ENCODE measurements around the gene C5. TPM values are rescaled to one million over a fixed set of nuclear protein-coding genes. Genes with fewer than 3 reads are reported as not detected.
A peak's percentile ranks its signal among the peaks of the same experiment; 100 is the strongest.

Gene C5
- total RNA-seq, 2 experiments from 2014 or later: 1.9 to 3.4 TPM

- Mint-ChIP-seq H3K27ac (peak overlapping the region; percentile 0), H3K27me3 (no peaks in the 10 kb centered on the region), H3K36me3 (ENCODE audit: low read depth) (no peaks in the 10 kb centered on the region), H3K4me3 (peak overlapping the region; percentile 97), H3K9me3 (peaks cover 5% of the 10 kb centered on the region), H3K4me1 (ENCODE audit: low read depth) (peaks cover 39% of the 10 kb centered on the region)
- intact Hi-C loops (cut with micrococcal nuclease): loop anchor here (5.0 kb wide), 3 partner anchors 49 to 316 kb away; no protein-coding TSS in a partner anchor
- DNase-seq: no peak
- no peak for ATAC-seq
- POLR2A ChIA-PET: interaction anchor here (0.9 kb wide), 1 partner anchor 173 kb away, joined by 3 read pairs; no protein-coding TSS in a partner anchor
- TF ChIP-seq CTCF (IDR thresholded peaks at IDR 0.05): no peak
- CTCF ChIA-PET: interaction anchor here (0.9 to 5.3 kb wide), 4 partner anchors 12 to 317 kb away, joined by 4 to 41 read pairs (median 12); no protein-coding TSS in a partner anchor
Observed at GRCh38 chr9:121073038-121073437, 23.0 kb upstream of the C5 start.

GRCh38 chr9:121071756-121072421 lies 21.8 kb upstream of the C5 start:
- POLR2A ChIA-PET: interaction anchor here (0.8 to 1.3 kb wide), 3 partner anchors 138 to 176 kb away, joined by 3 read pairs; no protein-coding TSS in a partner anchor
- H3K9me3 Mint-ChIP-seq: peaks cover 9% of the 10 kb centered on the region
- peaks cover 40% of the 10 kb centered on the region for H3K4me1 Mint-ChIP-seq (ENCODE audit: low read depth)
- peak overlapping the region; percentile 87 for H3K27ac Mint-ChIP-seq
- peak; percentile 10 for ATAC-seq
- peaks cover 7% of the 10 kb centered on the region for H3K36me3 Mint-ChIP-seq (ENCODE audit: low read depth)
- peak overlapping the region; percentile 97 for H3K4me3 Mint-ChIP-seq
- TF ChIP-seq CTCF (IDR thresholded peaks at IDR 0.05): peak; percentile 59
- CTCF ChIA-PET: interaction anchor here (0.6 to 5.3 kb wide), 10 partner anchors 11 to 316 kb away, joined by 3 to 41 read pairs (median 5); no protein-coding TSS in a partner anchor
- intact Hi-C loops (cut with micrococcal nuclease): loop anchor here (5.0 kb wide), 3 partner anchors 50 to 315 kb away; no protein-coding TSS in a partner anchor
- DNase-seq: peak; percentile 59
- no peaks in the 10 kb centered on the region for H3K27me3 Mint-ChIP-seq

- peak overlapping the region; percentile 97 for H3K4me3 Mint-ChIP-seq
- peaks cover 35% of the 10 kb centered on the region for H3K4me1 Mint-ChIP-seq (ENCODE audit: low read depth)
- no peak for ATAC-seq
- DNase-seq: peak; percentile 29
- peaks cover 9% of the 10 kb centered on the region for H3K36me3 Mint-ChIP-seq (ENCODE audit: low read depth)
- TF ChIP-seq CTCF (IDR thresholded peaks at IDR 0.05): no peak
- intact Hi-C loops (cut with micrococcal nuclease): loop anchor here (5.0 kb wide), 3 partner anchors 51 to 314 kb away; no protein-coding TSS in a partner anchor
- ChIA-PET CTCF (interaction anchor here (0.6 to 5.3 kb wide), 9 partner anchors 10 to 305 kb away, joined by 3 to 41 read pairs (median 3); no protein-coding TSS in a partner anchor), POLR2A (interaction anchor here (0.8 to 1.3 kb wide), 3 partner anchors 138 to 175 kb away, joined by 3 read pairs; no protein-coding TSS in a partner anchor)
- peaks cover 9% of the 10 kb centered on the region for H3K9me3 Mint-ChIP-seq
- peak overlapping the region; percentile 87 for H3K27ac Mint-ChIP-seq
- H3K27me3 Mint-ChIP-seq: no peaks in the 10 kb centered on the region
Observed at GRCh38 chr9:121071370-121071755, 21.3 kb upstream of the C5 start.

- Mint-ChIP-seq H3K27ac (no peak overlapping the region), H3K27me3 (no peaks in the 10 kb centered on the region), H3K4me3 (no peak overlapping the region), H3K36me3 (ENCODE audit: low read depth) (peaks cover 9% of the 10 kb centered on the region), H3K4me1 (ENCODE audit: low read depth) (peaks cover 28% of the 10 kb centered on the region), H3K9me3 (peaks cover 9% of the 10 kb centered on the region)
- DNase-seq (no peak), ATAC-seq (no peak)
- ChIA-PET CTCF (interaction anchor here (1.4 to 5.3 kb wide), 2 partner anchors 8 to 12 kb away, joined by 3 to 41 read pairs; no protein-coding TSS in a partner anchor), POLR2A (no interaction called here)
- no peak for TF ChIP-seq CTCF (IDR thresholded peaks at IDR 0.05)
- intact Hi-C loops (cut with micrococcal nuclease): no loop called here
Observed at GRCh38 chr9:121069396-121069795, 19.3 kb upstream of the C5 start.

- Mint-ChIP-seq H3K36me3 (ENCODE audit: low read depth) (peaks cover 9% of the 10 kb centered on the region), H3K4me3 (no peak overlapping the region), H3K27me3 (no peaks in the 10 kb centered on the region), H3K9me3 (peaks cover 9% of the 10 kb centered on the region), H3K27ac (no peak overlapping the region), H3K4me1 (ENCODE audit: low read depth) (peaks cover 25% of the 10 kb centered on the region)
- ChIA-PET CTCF (interaction anchor here (5.3 kb wide), 1 partner anchor 6 kb away, joined by 41 read pairs; no protein-coding TSS in a partner anchor), POLR2A (interaction anchor here (0.6 to 1.1 kb wide), 3 partner anchors 8 to 588 kb away, joined by 3 read pairs; no protein-coding TSS in a partner anchor)
- ATAC-seq (peak; percentile 20), DNase-seq (no peak)
- intact Hi-C loops (cut with micrococcal nuclease): no loop called here
- TF ChIP-seq CTCF (IDR thresholded peaks at IDR 0.05): no peak
Observed at GRCh38 chr9:121067640-121068039, 17.6 kb upstream of the C5 start.

All from activated CD8-positive, alpha-beta T cell treated with anti-CD3 and anti-CD28 coated beads for 36 hours (primary cell).